H1 (cell line): ENCODE measurements around the gene MDM1. TPM values are rescaled to one million over a fixed set of nuclear protein-coding genes. Genes with fewer than 3 reads are reported as not detected.

Source experiments
- CTCF ChIA-PET: fragments of 300-600 bp; sonication (Branson Sonifier 250); formaldehyde crosslinking; loops from one replicate; lab custom pipeline; 2021; ENCODE audit not compliant: partially characterized antibody; lab: Charles Lee
- POLR2A ChIA-PET: fragments of 300-600 bp; sonication (Branson Sonifier 250); formaldehyde crosslinking; loops from one replicate; lab custom pipeline; 2021; ENCODE audit warnings: inconsistent platforms; ENCODE audit not compliant: partially characterized antibody; lab: Charles Lee
- DNase-seq, 2 experiments: peaks; one replicate each; pipeline versions ENCODE4 v3.0.0 to v3.0.0-alpha.2; 2010 to 2022; ENCODE audit warnings: low spot score in 2 of 2, low read depth in 1 of 2, mixed read lengths in 1 of 2
- FAIRE-seq: peaks from 2 replicates; lab custom pipeline; 2011; peaks lifted over from hg19 to GRCh38; lab: Jason Lieb, UNC
- H2AFZ ChIP-seq: 2 replicates; pipeline ENCODE4 v1.8.1; 2012; ENCODE audit warnings: low read length, inconsistent platforms
- H2AK5ac ChIP-seq: 2 replicates; pipeline ENCODE4 v1.6.1; 2013; ENCODE audit warnings: low read depth, low read length
- H2BK120ac ChIP-seq: replicated peaks from 2 replicates; pipeline ENCODE3; 2013; ENCODE audit warnings: low read depth, low read length, inconsistent platforms
- H2BK12ac ChIP-seq: 2 replicates; pipeline ENCODE4 v1.6.1; 2013; ENCODE audit warnings: low read depth, low read length
- H2BK15ac ChIP-seq: 2 replicates; pipeline ENCODE4 v1.6.1; 2013; ENCODE audit warnings: low read length
- H2BK20ac ChIP-seq: 2 replicates; pipeline ENCODE4 v1.6.1; 2013; ENCODE audit warnings: low read length
- H2BK5ac ChIP-seq: 2 replicates; pipeline ENCODE4 v1.6.1; 2013; ENCODE audit warnings: low read depth, low read length
- H3K14ac ChIP-seq: 2 replicates; pipeline ENCODE4 v1.6.1; 2013; ENCODE audit warnings: inconsistent platforms; ENCODE audit not compliant: insufficient read length
- H3K18ac ChIP-seq: 2 replicates; pipeline ENCODE4 v1.6.1; 2013; ENCODE audit warnings: low read length; ENCODE audit errors: extremely low read depth
- H3K23ac ChIP-seq: 2 replicates; pipeline ENCODE4 v1.6.1; 2013; ENCODE audit warnings: inconsistent platforms; ENCODE audit not compliant: insufficient read length
- H3K23me2 ChIP-seq: 2 replicates; pipeline ENCODE4 v1.6.1; 2013; ENCODE audit warnings: low read depth, low read length
- H3K27ac ChIP-seq: 2 replicates; pipeline ENCODE4 v1.6.1; 2011; ENCODE audit warnings: low read depth, low read length, inconsistent platforms
- H3K27me3 ChIP-seq, 4 experiments: replicated peaks in 1 of 4; 1 replicate in 1 of 4; 2 replicates in 3 of 4; pipeline versions ENCODE4 v1.6.1 to v1.8.1; 2011 to 2013; ENCODE audit warnings: low read length in 3 of 4, mild to moderate bottlenecking in 3 of 4, inconsistent platforms in 2 of 4, mixed read lengths in 2 of 4, moderate library complexity in 1 of 4; ENCODE audit not compliant: control insufficient read depth in 3 of 4, insufficient read depth in 3 of 4; ENCODE audit errors: extremely low read depth in 1 of 4
- H3K36me3 ChIP-seq, 4 experiments: 2 replicates each; pipeline versions ENCODE4 v1.6.1 to v1.8.1; 2011 to 2013; ENCODE audit warnings: mild to moderate bottlenecking in 4 of 4, low read length in 3 of 4, moderate library complexity in 2 of 4, control low read depth in 1 of 4, inconsistent platforms in 1 of 4; ENCODE audit not compliant: insufficient read depth in 4 of 4, control insufficient read depth in 2 of 4
- H3K4ac ChIP-seq: replicated peaks from 2 replicates; pipeline ENCODE3; 2013; ENCODE audit warnings: low read length, low read depth, mixed read lengths, inconsistent platforms; ENCODE audit not compliant: insufficient read length
- H3K4me1 ChIP-seq, 4 experiments: replicated peaks in 1 of 4; 1 replicate in 1 of 4; 2 replicates in 3 of 4; pipeline versions ENCODE4 v1.6.1 to v1.8.1; 2011 to 2013; ENCODE audit warnings: low read length in 3 of 4, inconsistent platforms in 2 of 4, mixed read lengths in 1 of 4; ENCODE audit not compliant: insufficient read depth in 4 of 4, control insufficient read depth in 3 of 4
- H3K4me2 ChIP-seq, 2 experiments: 2 replicates each; pipeline versions ENCODE4 v1.6.1 to v1.8.1; 2011 to 2013; ENCODE audit warnings: low read depth in 2 of 2, low read length in 2 of 2, control low read depth in 1 of 2, inconsistent platforms in 1 of 2, mild to moderate bottlenecking in 1 of 2; ENCODE audit not compliant: insufficient read depth in 1 of 2
- H3K4me3 ChIP-seq, 4 experiments: fragments of 200-600, 300-600 bp in 1 of 4; sonication (generic), shearing (Covaris generic), sonication (Bioruptor Twin) in 1 of 4; 2 replicates each; pipeline versions ENCODE4 v1.5.1 to v1.8.1; 2011 to 2016; ENCODE audit warnings: low read length in 4 of 4, low read depth in 3 of 4, control low read depth in 2 of 4, inconsistent platforms in 2 of 4, mild to moderate bottlenecking in 2 of 4, mixed read lengths in 1 of 4, moderate library complexity in 1 of 4; ENCODE audit not compliant: insufficient read depth in 2 of 4; ENCODE audit errors: extremely low read depth in 1 of 4
- H3K56ac ChIP-seq: replicated peaks from 2 replicates; pipeline ENCODE3; 2013; ENCODE audit warnings: low read depth, mild to moderate bottlenecking, mixed read lengths, low read length, inconsistent platforms; ENCODE audit not compliant: insufficient read length
- H3K79me1 ChIP-seq: 2 replicates; pipeline ENCODE4 v1.6.1; 2013; ENCODE audit warnings: low read depth, low read length, control low read depth
- H3K79me2 ChIP-seq, 2 experiments: 2 replicates each; pipeline versions ENCODE4 v1.6.1 to v1.8.1; 2012 to 2013; ENCODE audit warnings: low read length in 2 of 2, mild to moderate bottlenecking in 2 of 2, inconsistent platforms in 1 of 2; ENCODE audit not compliant: insufficient read depth in 2 of 2, control insufficient read depth in 1 of 2
- H3K9ac ChIP-seq, 4 experiments: replicated peaks in 1 of 4; 1 replicate in 1 of 4; 2 replicates in 3 of 4; pipeline versions ENCODE4 v1.6.1 to v1.8.1; 2011 to 2013; ENCODE audit warnings: low read depth in 3 of 4, low read length in 3 of 4, control low read depth in 2 of 4, mild to moderate bottlenecking in 2 of 4, moderate library complexity in 2 of 4, inconsistent platforms in 1 of 4; ENCODE audit errors: extremely low read depth in 1 of 4
- H3K9me3 ChIP-seq, 2 experiments: 2 replicates each; pipeline versions ENCODE4 v1.6.1 to v1.8.1; 2012 to 2013; ENCODE audit warnings: mild to moderate bottlenecking in 2 of 2, moderate library complexity in 2 of 2, control low read depth in 1 of 2, inconsistent platforms in 1 of 2, low read depth in 1 of 2, low read length in 1 of 2, mixed read lengths in 1 of 2; ENCODE audit not compliant: insufficient read depth in 2 of 2
- H4K20me1 ChIP-seq, 2 experiments: replicated peaks in 1 of 2; 2 replicates each; pipeline versions ENCODE3 to v1.8.1; 2011 to 2013; ENCODE audit warnings: inconsistent platforms in 2 of 2, low read length in 2 of 2, mild to moderate bottlenecking in 1 of 2; ENCODE audit not compliant: insufficient read depth in 2 of 2, control insufficient read depth in 1 of 2
- H4K5ac ChIP-seq: 2 replicates; pipeline ENCODE4 v1.6.1; 2013; ENCODE audit warnings: low read length, low read depth, mixed read lengths, inconsistent platforms; ENCODE audit not compliant: insufficient read length
- H4K8ac ChIP-seq: 2 replicates; pipeline ENCODE4 v1.8.0; 2013; ENCODE audit warnings: mild to moderate bottlenecking, moderate library complexity, low read length, inconsistent platforms; ENCODE audit not compliant: insufficient read depth; ENCODE audit errors: extremely low read depth
- H4K91ac ChIP-seq: replicated peaks from 2 replicates; pipeline ENCODE3; 2013; ENCODE audit warnings: low read length, mixed read lengths, inconsistent platforms; ENCODE audit not compliant: insufficient read length
- CTCF ChIP-seq, 3 experiments: IDR thresholded peaks; 1 replicate in 2 of 3; 2 replicates in 1 of 3; pipeline versions ENCODE4 v1.5.1 to v1.6.1; 2011; ENCODE audit warnings: low read length in 3 of 3, mild to moderate bottlenecking in 3 of 3, inconsistent platforms in 2 of 3, low read depth in 1 of 3, moderate library complexity in 1 of 3; ENCODE audit not compliant: insufficient read depth in 1 of 3; ENCODE audit errors: control extremely low read depth in 1 of 3
- EGR1 ChIP-seq: IDR thresholded peaks from 2 replicates; pipeline ENCODE4 v1.6.1; 2011; ENCODE audit warnings: low read depth, low read length, borderline replicate concordance
- GTF2F1 ChIP-seq: IDR thresholded peaks from 2 replicates; pipeline ENCODE4 v1.6.1; 2012; ENCODE audit warnings: low read depth, low read length, improper control_type of control experiment, borderline replicate concordance
- HDAC2 ChIP-seq, 2 experiments: fragments of 300-600 bp in 1 of 2; sonication (generic) in 1 of 2; IDR thresholded peaks; 2 replicates each; pipeline ENCODE4 v1.6.1; 2011 to 2012; ENCODE audit warnings: low read depth in 2 of 2, low read length in 2 of 2, mild to moderate bottlenecking in 2 of 2, moderate library complexity in 2 of 2, borderline replicate concordance in 1 of 2, inconsistent platforms in 1 of 2
- HDAC6 ChIP-seq: IDR thresholded peaks from one replicate; pipeline ENCODE4 v1.7.1; 2012; ENCODE audit warnings: low read depth, mild to moderate bottlenecking, inconsistent platforms, low read length, moderate library complexity
- NANOG ChIP-seq: IDR thresholded peaks from 2 replicates; pipeline ENCODE4 v1.6.1; 2011; ENCODE audit warnings: low read length, low read depth, mild to moderate bottlenecking, inconsistent platforms; ENCODE audit not compliant: insufficient read depth, poor library complexity, severe bottlenecking
- PHF8 ChIP-seq: fragments of 200-600 bp; sonication (generic); conservative IDR thresholded peaks from 2 replicates; pipeline ENCODE4 v1.7.1; 2012; ENCODE audit warnings: low read depth, mild to moderate bottlenecking, inconsistent platforms, low read length, moderate library complexity
- SRF ChIP-seq: IDR thresholded peaks from 2 replicates; pipeline ENCODE4 v1.6.1; 2011; ENCODE audit warnings: mild to moderate bottlenecking, low read depth, low read length, moderate library complexity
- WGBS, 2 experiments: shearing (Covaris generic) in 1 of 2; methylation state at CpG; one replicate each; pipeline versions ENCODE4 v1.1.6 to v1.1.7; 2013 to 2015; ENCODE audit warnings: low lambda C conversion rate in 2 of 2, mixed read lengths in 2 of 2, inconsistent platforms in 1 of 2, low coverage in 1 of 2, missing lambda C conversion rate in 1 of 2; ENCODE audit not compliant: insufficient replicate concordance in 2 of 2, insufficient coverage in 1 of 2, insufficient read length in 1 of 2; ENCODE audit errors: extremely low coverage in 1 of 2, missing lambda C conversion rate in 1 of 2; 5-methylcytosine and 5-hydroxymethylcytosine counted together
- polyA plus RNA-seq, 7 experiments: library from polyadenylated mRNA; depleted of rRNA in 3 of 7; stranded (reverse) in 5 of 7; unstranded in 2 of 7; fragments of >200 nt in 5 of 7; fragments of 200-250 nt in 2 of 7; gene quantifications; 1 replicate in 5 of 7; 2 replicates in 1 of 7; 4 replicates in 1 of 7; pipeline versions ENCODE4 v1.2.1 to v1.2.3, GENCODE V29; 2011 to 2013; ENCODE audit warnings: missing spikeins in 2 of 7, mixed read lengths in 2 of 7
- total RNA-seq: library from RNA; stranded (reverse); fragmentation: NEBNext Ultra II Directional; extraction: Animal tissue kit (Norgen Biotek cat#: 25700); gene quantifications from 2 replicates; pipeline ENCODE4 v1.2.1, GENCODE V29; 2021
- TF ChIP-seq, protein P1 (sequence below): IDR thresholded peaks from 2 replicates; pipeline ENCODE4 v1.6.1; 2011; ENCODE audit warnings: low read depth, mild to moderate bottlenecking, low read length; ENCODE audit not compliant: insufficient read depth

The MDM1 gene
- total and polyA plus RNA-seq, 2 of the 8 experiments (the other 6 are each of a cell fraction or from before 2014, with no cell fraction given), result 3.1 to 10.7 TPM

- POLR2A ChIA-PET, result no interaction called here
- Histone ChIP-seq H4K91ac (no peak overlapping the region), H3K23me2 (no peaks in the 10 kb centered on the region), H3K4me2 (no peak overlapping the region), H3K79me1 (no peaks in the 10 kb centered on the region), H2BK120ac (no peak overlapping the region), H3K27me3 (peaks cover 0 to 1% (median 0%) of the 10 kb centered on the region in 4 experiments; a peak in 1 of 7 replicates), H3K4me3 (no peak overlapping the region), H3K27ac (no peak overlapping the region), H3K9ac (no peak overlapping the region), H3K36me3 (peaks cover 5 to 14% (median 9%) of the 10 kb centered on the region in 4 experiments; a peak in 6 of 8 replicates), H2BK5ac (no peak overlapping the region), H3K9me3 (no peaks in the 10 kb centered on the region), H3K4me1 (no peaks in the 10 kb centered on the region)
- no peak for DNase-seq
- no peak for FAIRE-seq
- no peak for TF ChIP-seq PHF8
- TF ChIP-seq CTCF (IDR thresholded peaks at IDR 0.05; ENCODE audit: control extremely low read depth in 1 of 3, insufficient read depth in 1 of 3, low read depth in 1 of 3, low read length in 3 of 3), result no peak
- TF ChIP-seq SRF, result no peak
- no peak for TF ChIP-seq HDAC6
- TF ChIP-seq, protein P1, sequence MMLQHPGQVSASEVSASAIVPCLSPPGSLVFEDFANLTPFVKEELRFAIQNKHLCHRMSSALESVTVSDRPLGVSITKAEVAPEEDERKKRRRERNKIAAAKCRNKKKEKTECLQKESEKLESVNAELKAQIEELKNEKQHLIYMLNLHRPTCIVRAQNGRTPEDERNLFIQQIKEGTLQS, result no peak
- TF ChIP-seq NANOG, result no peak
- TF ChIP-seq GTF2F1, result no peak
- TF ChIP-seq EGR1, result no peak
- no peak for TF ChIP-seq HDAC2 (IDR thresholded peaks at IDR 0.05; ENCODE audit: borderline replicate concordance in 1 of 2, low read depth in 2 of 2, low read length in 2 of 2)
- TF ChIP-seq, all 59 proteins: peak for 0
- Histone ChIP-seq H3K56ac (no peak overlapping the region), H3K18ac (no peak overlapping the region), H2BK12ac (no peak overlapping the region), H4K20me1 (peaks cover 0 to 2% of the 10 kb centered on the region in 2 experiments), H4K5ac (no peak overlapping the region), H4K8ac (no peak overlapping the region), H2BK15ac (no peak overlapping the region), H2AK5ac (no peak overlapping the region), H3K4ac (no peak overlapping the region), H3K14ac (no peak overlapping the region), H3K79me2 (no peaks in the 10 kb centered on the region), H3K23ac (no peak overlapping the region), H2BK20ac (no peak overlapping the region), H2AFZ (no peak overlapping the region)
- CTCF ChIA-PET, result interaction anchor here (0.7 to 2.1 kb wide), 2 partner anchors 8 to 11 kb away, joined by 3 to 9 read pairs; no protein-coding TSS in a partner anchor
- 83% methylated on average over 1 of the region's 1 CpG; no CpG with 5 or more reads in 1 of the 2 experiments for WGBS, 2 experiments
Measured at GRCh38 chr12:68306564-68306963, 25.6 kb downstream of the MDM1 start.
